GM12878 (cell line): Measurements from ENCODE around the gene C9orf72. TPM values are rescaled to one million over a fixed set of nuclear protein-coding genes. Genes with fewer than 3 reads are reported as not detected.

Experiments used
- ATAC-seq: fragments of 200-7000 bp; cut with Tn5 transposase; 3 replicates; pipeline ENCODE4 v1.9.1; 2020; ENCODE audit warnings: mild to moderate bottlenecking, moderate library complexity
- BruUV-seq: library from RNA; stranded (reverse); fragments of 400-500 nt; replicated peaks from 2 replicates; lab custom pipeline; 2021; lab: Mats Ljungman, UMichigan
- CTCF ChIA-PET: fragments of 300-600 bp; sonication (Branson Sonifier 250); formaldehyde crosslinking; extraction: SDS; loops from one replicate; lab custom pipeline; 2021; ENCODE audit warnings: inconsistent platforms; lab: Yijun Ruan, JAX
- POLR2A ChIA-PET: fragments of 350-600 bp; formaldehyde crosslinking; extraction: SDS; loops from one replicate; lab custom pipeline; 2021; ENCODE audit warnings: inconsistent platforms; lab: Charles Lee
- RAD21 ChIA-PET: fragments of 300-600 bp; sonication (Branson Sonifier 250); formaldehyde crosslinking; loops from one replicate; lab custom pipeline; 2023; ENCODE audit warnings: antibody characterized with exemption; ENCODE audit not compliant: unreplicated experiment; lab: Charles Lee
- SMC1A ChIA-PET: fragments of 300-600 bp; sonication (Branson Sonifier 250); formaldehyde crosslinking; loops from one replicate; lab custom pipeline; 2023; ENCODE audit not compliant: unreplicated experiment, uncharacterized antibody; lab: Charles Lee
- DNase-seq: peaks from one replicate; pipeline ENCODE4 v3.0.0-alpha.2; 2011; ENCODE audit warnings: low read depth, low spot score
- FAIRE-seq: peaks from 3 replicates; lab custom pipeline; 2011; peaks lifted over from hg19 to GRCh38; lab: Jason Lieb, UNC
- H2AFZ ChIP-seq: 2 replicates; pipeline ENCODE4 v1.6.0; 2011; ENCODE audit warnings: low read depth, low read length, control low read depth; ENCODE audit not compliant: control insufficient read depth
- H3K27ac ChIP-seq: 2 replicates; pipeline ENCODE4 v1.5.1; 2011; ENCODE audit warnings: control low read depth; ENCODE audit not compliant: control insufficient read depth, insufficient read depth
- H3K27me3 ChIP-seq, 2 experiments: replicated peaks in 1 of 2; 2 replicates each; pipeline versions ENCODE4 v1.6.0 to v1.6.1; 2011; ENCODE audit warnings: low read length in 1 of 2; ENCODE audit not compliant: control insufficient read depth in 2 of 2, insufficient read depth in 2 of 2
- H3K36me3 ChIP-seq, 2 experiments: 2 replicates each; pipeline ENCODE4 v1.5.1; 2011; ENCODE audit warnings: low read length in 1 of 2; ENCODE audit not compliant: control insufficient read depth in 2 of 2, insufficient read depth in 2 of 2
- H3K4me1 ChIP-seq: 2 replicates; pipeline ENCODE4 v1.6.1; 2011; ENCODE audit warnings: mild to moderate bottlenecking, low read length, moderate library complexity, mixed read lengths; ENCODE audit not compliant: control insufficient read depth, insufficient read depth
- H3K4me2 ChIP-seq: 2 replicates; pipeline ENCODE4 v1.6.0; 2011; ENCODE audit warnings: control low read depth; ENCODE audit not compliant: control insufficient read depth, insufficient read depth
- H3K4me3 ChIP-seq: fragments of 200-600 bp; sonication (generic); 2 replicates; pipeline ENCODE4 v1.5.1; 2016
- H3K79me2 ChIP-seq: 2 replicates; pipeline ENCODE4 v1.6.0; 2011; ENCODE audit warnings: low read length; ENCODE audit not compliant: control insufficient read depth, insufficient read depth
- H3K9ac ChIP-seq: 2 replicates; pipeline ENCODE4 v1.8.0; 2011; ENCODE audit warnings: low read length, control low read depth, mixed read lengths; ENCODE audit not compliant: control insufficient read depth, insufficient read depth
- H3K9me3 ChIP-seq: replicated peaks from 3 replicates; pipeline ENCODE4 v1.5.1; 2011; ENCODE audit warnings: mild to moderate bottlenecking, low read length; ENCODE audit not compliant: control insufficient read depth, insufficient read depth
- H4K20me1 ChIP-seq: 2 replicates; pipeline ENCODE4 v1.6.0; 2011; ENCODE audit not compliant: control insufficient read depth, insufficient read depth
- ATF7 ChIP-seq: fragments of 450-650 bp; IDR thresholded peaks from 2 replicates; pipeline ENCODE4 v1.6.1; 2016; ENCODE audit warnings: low read depth, mild to moderate bottlenecking
- CEBPB ChIP-seq, 2 experiments: fragments of 150-350 bp in 1 of 2; IDR thresholded peaks; 2 replicates each; pipeline ENCODE4 v1.6.1; 2012 to 2014; ENCODE audit warnings: low read depth in 2 of 2, low read length in 2 of 2, borderline replicate concordance in 1 of 2, inconsistent platforms in 1 of 2
- CEBPZ ChIP-seq: fragments of 150-350 bp; IDR thresholded peaks from 2 replicates; pipeline ENCODE4 v1.6.1; 2016; ENCODE audit warnings: low read depth, low read length
- E4F1 ChIP-seq: fragments of 450-650 bp; IDR thresholded peaks from 2 replicates; pipeline ENCODE4 v1.6.1; 2018; ENCODE audit warnings: borderline replicate concordance, mild to moderate bottlenecking; ENCODE audit not compliant: partially characterized antibody
- MLLT1 ChIP-seq: fragments of 450-650 bp; IDR thresholded peaks from 2 replicates; pipeline ENCODE4 v1.6.1; 2016; ENCODE audit warnings: mild to moderate bottlenecking
- MYC ChIP-seq: IDR thresholded peaks from 2 replicates; pipeline ENCODE4 v1.6.1; 2011; ENCODE audit warnings: mild to moderate bottlenecking, low read length, moderate library complexity, inconsistent platforms; ENCODE audit not compliant: insufficient read depth, insufficient replicate concordance, insufficient read length, severe bottlenecking
- ZNF207 ChIP-seq: fragments of 450-650 bp; IDR thresholded peaks from 2 replicates; pipeline ENCODE4 v1.6.1; 2014; ENCODE audit warnings: antibody characterized with exemption, mild to moderate bottlenecking, borderline replicate concordance
- WGBS: methylation state at CpG from one replicate; pipeline ENCODE4 v1.1.6; 2016; ENCODE audit warnings: low lambda C conversion rate; ENCODE audit not compliant: insufficient replicate concordance, insufficient coverage; ENCODE audit errors: missing lambda C conversion rate; 5-methylcytosine and 5-hydroxymethylcytosine counted together
- in situ Hi-C: fragments of 300-500 bp; cut with MboI; formaldehyde crosslinking; loops from 9 replicates; pipeline ENCODE4 v1.14.3; 2018; ENCODE audit warnings: mixed read lengths
- intact Hi-C: fragments of 100-400 bp; cut with micrococcal nuclease; formaldehyde crosslinking; loops from one replicate; pipeline ENCODE4 v1.14.2; 2022; ENCODE audit not compliant: unreplicated experiment
- polyA plus RNA-seq, 11 experiments: library from polyadenylated mRNA; depleted of rRNA in 4 of 11; unstranded in 6 of 11; stranded (reverse) in 5 of 11; fragments of >200 nt; fragmentation: Nextera tagmentation in 4 of 11; fragmentation: Illumina TruSeq in 1 of 11; extraction: Ambion mirVana in 4 of 11; extraction: Trizol in 1 of 11; gene quantifications; 1 replicate in 1 of 11; 2 replicates in 10 of 11; pipeline versions ENCODE4 v1.2.1 to v1.2.3, GENCODE V29; 2011 to 2016; ENCODE audit warnings: inconsistent platforms in 2 of 11, missing spikeins in 2 of 11, low read depth in 1 of 11
- total RNA-seq, 4 experiments: library from RNA; depleted of rRNA in 3 of 4; stranded (reverse); fragments of >200 nt in 3 of 4; fragmentation: Illumina TruSeq in 1 of 4; extraction: Trizol in 1 of 4; gene quantifications; 2 replicates each; pipeline versions ENCODE4 v1.2.1 to v1.2.3, GENCODE V29; 2013 to 2021

C9orf72 gene
- total and polyA plus RNA-seq, 10 of the 15 experiments (the other 5 are each of a cell fraction or from before 2014, with no cell fraction given), result 4.8 to 9.0 (median 6.4) TPM

- CTCF ChIA-PET, result interaction anchor here (1.0 to 7.9 kb wide), 3 partner anchors 13 to 201 kb away, joined by 5 to 116 read pairs (median 66); no protein-coding TSS in a partner anchor
- intact Hi-C loops, result no loop called here
- H3K9ac ChIP-seq, result no peak overlapping the region
- FAIRE-seq (no peak), DNase-seq (no peak), ATAC-seq (no peak)
- no TSS peak for BruUV-seq
- no peak overlapping the region for H3K27ac ChIP-seq
- no peaks in the 10 kb centered on the region for H3K27me3 ChIP-seq
- RAD21 ChIA-PET, result interaction anchor here (1.8 to 5.9 kb wide), 2 partner anchors 11 to 200 kb away, joined by 6 to 97 read pairs; no protein-coding TSS in a partner anchor
- in situ Hi-C loops, result no loop called here
- H3K36me3 ChIP-seq, result no peaks in the 10 kb centered on the region
- no peak for TF ChIP-seq CEBPB (IDR thresholded peaks at IDR 0.05; ENCODE audit: borderline replicate concordance in 1 of 2, low read depth in 2 of 2, low read length in 2 of 2)
- TF ChIP-seq MYC, result no peak
- no peaks in the 10 kb centered on the region for H3K9me3 ChIP-seq
- POLR2A ChIA-PET, result interaction anchor here (0.8 to 1.3 kb wide), 2 partner anchors 9 to 206 kb away, joined by 3 to 5 read pairs; no protein-coding TSS in a partner anchor
- SMC1A ChIA-PET, result interaction anchor here (0.7 to 11.1 kb wide), 8 partner anchors 11 to 201 kb away, joined by 3 to 89 read pairs (median 6); no protein-coding TSS in a partner anchor
- WGBS, result 67% methylated on average over 4 of the region's 4 CpGs
- H3K4me2 ChIP-seq, result no peak overlapping the region
- no peaks in the 10 kb centered on the region for H3K4me1 ChIP-seq
- H4K20me1 ChIP-seq, result no peaks in the 10 kb centered on the region
- H2AFZ ChIP-seq, result no peak overlapping the region
- H3K4me3 ChIP-seq, result no peak overlapping the region
- no peaks in the 10 kb centered on the region for H3K79me2 ChIP-seq
These were observed 39.1 kb downstream of the C9orf72 start for GRCh38 chr9:27534131-27534530.

GRCh38 chr9:27533311-27533710 lies 40.0 kb downstream of the C9orf72 start:
- DNase-seq (no peak), FAIRE-seq (no peak), ATAC-seq (no peak)
- Histone ChIP-seq H2AFZ (no peak overlapping the region), H3K36me3 (no peaks in the 10 kb centered on the region), H3K9me3 (no peaks in the 10 kb centered on the region), H3K27me3 (no peaks in the 10 kb centered on the region), H3K4me3 (no peak overlapping the region), H3K4me2 (no peak overlapping the region), H3K9ac (no peak overlapping the region), H3K27ac (no peak overlapping the region), H3K4me1 (no peaks in the 10 kb centered on the region; the same call in 1 of the 2 replicates), H3K79me2 (no peaks in the 10 kb centered on the region), H4K20me1 (no peaks in the 10 kb centered on the region)
- no TSS peak for BruUV-seq
- ChIA-PET CTCF (interaction anchor here (0.5 to 7.9 kb wide), 5 partner anchors 14 to 205 kb away, joined by 4 to 116 read pairs (median 5); no protein-coding TSS in a partner anchor), POLR2A (interaction anchor here (0.9 to 1.7 kb wide), 3 partner anchors 9 to 200 kb away, joined by 3 to 5 read pairs (median 3); no protein-coding TSS in a partner anchor), RAD21 (interaction anchor here (1.0 to 5.9 kb wide), 3 partner anchors 12 to 199 kb away, joined by 3 to 97 read pairs (median 6); no protein-coding TSS in a partner anchor), SMC1A (interaction anchor here (0.8 to 11.1 kb wide), 13 partner anchors 9 to 381 kb away, joined by 3 to 89 read pairs (median 3); partner anchors contain the start of gene IFNK)
- intact Hi-C loops (no loop called here), in situ Hi-C loops (no loop called here)
- WGBS, result 46% methylated on average over 1 of the region's 1 CpG
- TF ChIP-seq ATF7, result no peak
- no peak for TF ChIP-seq CEBPZ
- no peak for TF ChIP-seq E4F1
- TF ChIP-seq ZNF207, result no peak
- no peak for TF ChIP-seq MLLT1
